Activated CD8-positive, alpha-beta T cell treated with anti-CD3 and anti-CD28 coated beads for 36 hours (primary cell): ENCODE measurements around the gene ZGRF1. TPM values are rescaled to one million over a fixed set of nuclear protein-coding genes. Genes with fewer than 3 reads are reported as not detected.

Source experiments
- ATAC-seq: fragments of 200-7000 bp; cut with Tn5 transposase; one replicate; pipeline ENCODE4 v1.10.0; 2021; ENCODE audit warnings: mild to moderate bottlenecking, moderate library complexity
- CTCF ChIA-PET: fragments of 350-600 bp; sonication (Branson Sonifier 250); formaldehyde crosslinking; loops from one replicate; lab custom pipeline; 2021; ENCODE audit warnings: antibody characterized with exemption; lab: Charles Lee
- POLR2A ChIA-PET: fragments of 350-600 bp; sonication (Branson Sonifier 250); formaldehyde crosslinking; loops from one replicate; lab custom pipeline; 2021; ENCODE audit warnings: antibody characterized with exemption; lab: Charles Lee
- DNase-seq: peaks from one replicate; pipeline ENCODE4 v3.0.0-alpha.2; 2020
- H3K27ac Mint-ChIP-seq: one replicate; pipeline ENCODE4 v1.8.0; 2021; ENCODE audit warnings: mild to moderate bottlenecking, mixed read lengths
- H3K27me3 Mint-ChIP-seq: one replicate; pipeline ENCODE4 v1.8.0; 2021; ENCODE audit warnings: mixed read lengths
- H3K36me3 Mint-ChIP-seq: one replicate; pipeline ENCODE4 v1.8.0; 2021; ENCODE audit warnings: low read depth, mixed read lengths
- H3K4me1 Mint-ChIP-seq: one replicate; pipeline ENCODE4 v1.8.0; 2021; ENCODE audit warnings: low read depth, mixed read lengths
- H3K4me3 Mint-ChIP-seq: one replicate; pipeline ENCODE4 v1.8.0; 2021; ENCODE audit warnings: mild to moderate bottlenecking, moderate library complexity, mixed read lengths
- H3K9me3 Mint-ChIP-seq: one replicate; pipeline ENCODE4 v1.8.0; 2021; ENCODE audit warnings: mixed read lengths
- intact Hi-C: fragments of 100-400 bp; cut with micrococcal nuclease; formaldehyde crosslinking; loops from one replicate; pipeline ENCODE4 v1.10.0; 2022
- total RNA-seq, 2 experiments: library from RNA; stranded (reverse); gene quantifications; one replicate each; pipeline ENCODE4 v1.2.3, GENCODE V29; 2021
- TF ChIP-seq, protein P1 (sequence below): fragments of 200-600 bp; IDR thresholded peaks from one replicate; pipeline ENCODE4 v1.8.0; 2022; ENCODE audit warnings: antibody characterized with exemption, mild to moderate bottlenecking

The ZGRF1 gene
- total RNA-seq, 2 experiments from 2014 or later = 45.7 to 47.3 TPM

DNA sequence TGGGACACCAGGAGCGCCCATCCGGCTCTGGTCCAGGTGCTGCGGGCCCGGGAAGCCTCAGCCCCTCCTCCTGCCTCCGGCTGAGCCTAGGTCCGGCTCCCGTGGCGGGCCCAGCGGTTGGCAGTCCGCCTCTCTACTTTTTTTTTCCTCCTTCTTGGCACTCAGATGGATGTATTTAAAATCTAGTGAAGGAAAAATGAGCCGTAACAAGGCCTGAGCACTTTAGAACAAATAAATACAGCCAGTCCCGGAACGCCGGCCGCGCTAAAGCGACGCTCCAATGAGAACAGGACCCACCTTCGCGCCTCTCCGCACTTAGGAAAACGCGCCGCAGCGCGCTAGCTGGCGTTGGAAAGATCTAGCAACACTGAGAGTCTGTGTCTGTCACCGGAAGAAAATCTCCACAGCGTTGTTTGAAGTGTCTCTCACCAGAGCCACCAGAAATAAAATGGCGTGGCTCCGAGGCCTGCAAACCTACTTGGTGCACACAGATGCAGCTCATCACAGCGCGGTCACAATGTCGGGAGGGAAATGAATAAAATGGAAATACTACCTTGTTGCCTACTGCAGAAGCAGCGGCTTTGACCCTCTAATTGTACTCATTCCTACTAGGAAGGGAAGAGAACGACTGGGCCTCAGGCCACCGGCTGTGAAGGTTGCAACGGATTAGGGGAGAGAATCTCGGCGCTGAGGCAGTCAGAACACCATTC, 125.5 kb downstream of the ZGRF1 start:
- Mint-ChIP-seq H3K4me3 (no peak overlapping the region), H3K27ac (no peak overlapping the region), H3K4me1 (peaks cover 36% of the 10 kb centered on the region), H3K36me3 (peaks cover 10% of the 10 kb centered on the region), H3K27me3 (peaks cover 78% of the 10 kb centered on the region), H3K9me3 (peaks cover 6% of the 10 kb centered on the region)
- intact Hi-C loops = loop anchor here (10.0 kb wide), 1 partner anchor 1876 kb away; no protein-coding TSS in a partner anchor
- DNase-seq (peak; percentile 14), ATAC-seq (no peak)
- ChIA-PET POLR2A (no interaction called here), CTCF (interaction anchor here (1.0 to 5.8 kb wide), 3 partner anchors 11 to 412 kb away, joined by 6 to 65 read pairs (median 6); no protein-coding TSS in a partner anchor)
- TF ChIP-seq, protein P1, sequence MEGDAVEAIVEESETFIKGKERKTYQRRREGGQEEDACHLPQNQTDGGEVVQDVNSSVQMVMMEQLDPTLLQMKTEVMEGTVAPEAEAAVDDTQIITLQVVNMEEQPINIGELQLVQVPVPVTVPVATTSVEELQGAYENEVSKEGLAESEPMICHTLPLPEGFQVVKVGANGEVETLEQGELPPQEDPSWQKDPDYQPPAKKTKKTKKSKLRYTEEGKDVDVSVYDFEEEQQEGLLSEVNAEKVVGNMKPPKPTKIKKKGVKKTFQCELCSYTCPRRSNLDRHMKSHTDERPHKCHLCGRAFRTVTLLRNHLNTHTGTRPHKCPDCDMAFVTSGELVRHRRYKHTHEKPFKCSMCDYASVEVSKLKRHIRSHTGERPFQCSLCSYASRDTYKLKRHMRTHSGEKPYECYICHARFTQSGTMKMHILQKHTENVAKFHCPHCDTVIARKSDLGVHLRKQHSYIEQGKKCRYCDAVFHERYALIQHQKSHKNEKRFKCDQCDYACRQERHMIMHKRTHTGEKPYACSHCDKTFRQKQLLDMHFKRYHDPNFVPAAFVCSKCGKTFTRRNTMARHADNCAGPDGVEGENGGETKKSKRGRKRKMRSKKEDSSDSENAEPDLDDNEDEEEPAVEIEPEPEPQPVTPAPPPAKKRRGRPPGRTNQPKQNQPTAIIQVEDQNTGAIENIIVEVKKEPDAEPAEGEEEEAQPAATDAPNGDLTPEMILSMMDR = no peak

DNA sequence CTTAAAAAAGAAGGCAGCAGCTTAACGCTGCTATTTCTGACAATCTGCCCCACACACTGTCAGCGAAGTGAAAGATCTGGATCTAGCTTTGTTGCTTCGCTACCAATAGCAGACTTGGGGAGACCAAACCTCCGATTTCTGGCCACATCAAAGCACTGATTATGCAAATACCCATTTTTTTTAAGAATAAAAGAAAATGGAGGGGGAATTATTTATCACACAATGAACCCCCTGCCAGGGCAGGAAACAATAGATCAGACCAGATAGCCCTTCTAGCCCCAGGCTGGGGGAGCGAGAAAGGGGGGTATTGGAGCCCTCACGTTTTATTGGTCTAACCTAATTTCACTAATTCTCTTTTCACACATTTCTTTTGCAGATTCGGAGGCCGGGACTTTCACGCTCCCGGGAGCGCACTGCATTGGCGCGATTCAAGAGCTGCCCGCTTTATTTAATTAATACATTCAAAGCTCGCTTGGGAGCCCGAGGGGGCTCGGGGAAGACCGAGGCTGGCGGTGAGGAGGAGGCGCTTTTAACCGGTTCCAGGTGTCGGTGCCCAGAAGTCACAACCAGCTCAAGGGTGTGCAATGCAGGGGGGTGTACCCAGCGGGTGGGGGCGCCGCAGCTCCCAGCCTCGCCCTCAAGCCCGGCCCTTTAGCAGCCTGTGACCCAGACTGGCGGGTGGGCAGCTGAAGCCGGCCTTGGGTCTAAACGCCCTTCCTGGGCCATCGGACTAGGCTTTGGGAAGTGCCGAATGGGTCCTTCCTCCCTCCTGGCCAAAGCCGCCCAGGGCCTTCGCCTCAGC, 126.2 kb downstream of the ZGRF1 start:
- TF ChIP-seq, protein P1 = no peak
- Mint-ChIP-seq H3K9me3 (peaks cover 6% of the 10 kb centered on the region), H3K36me3 (peaks cover 10% of the 10 kb centered on the region), H3K27ac (no peak overlapping the region), H3K4me1 (peaks cover 35% of the 10 kb centered on the region), H3K27me3 (peaks cover 78% of the 10 kb centered on the region), H3K4me3 (no peak overlapping the region)
- CTCF ChIA-PET = interaction anchor here (1.0 to 5.8 kb wide), 3 partner anchors 12 to 411 kb away, joined by 6 to 65 read pairs (median 6); no protein-coding TSS in a partner anchor
- ATAC-seq (no peak), DNase-seq (peak; percentile 16)
- POLR2A ChIA-PET = no interaction called here
- intact Hi-C loops = loop anchor here (10.0 kb wide), 1 partner anchor 1876 kb away; no protein-coding TSS in a partner anchor

DNA sequence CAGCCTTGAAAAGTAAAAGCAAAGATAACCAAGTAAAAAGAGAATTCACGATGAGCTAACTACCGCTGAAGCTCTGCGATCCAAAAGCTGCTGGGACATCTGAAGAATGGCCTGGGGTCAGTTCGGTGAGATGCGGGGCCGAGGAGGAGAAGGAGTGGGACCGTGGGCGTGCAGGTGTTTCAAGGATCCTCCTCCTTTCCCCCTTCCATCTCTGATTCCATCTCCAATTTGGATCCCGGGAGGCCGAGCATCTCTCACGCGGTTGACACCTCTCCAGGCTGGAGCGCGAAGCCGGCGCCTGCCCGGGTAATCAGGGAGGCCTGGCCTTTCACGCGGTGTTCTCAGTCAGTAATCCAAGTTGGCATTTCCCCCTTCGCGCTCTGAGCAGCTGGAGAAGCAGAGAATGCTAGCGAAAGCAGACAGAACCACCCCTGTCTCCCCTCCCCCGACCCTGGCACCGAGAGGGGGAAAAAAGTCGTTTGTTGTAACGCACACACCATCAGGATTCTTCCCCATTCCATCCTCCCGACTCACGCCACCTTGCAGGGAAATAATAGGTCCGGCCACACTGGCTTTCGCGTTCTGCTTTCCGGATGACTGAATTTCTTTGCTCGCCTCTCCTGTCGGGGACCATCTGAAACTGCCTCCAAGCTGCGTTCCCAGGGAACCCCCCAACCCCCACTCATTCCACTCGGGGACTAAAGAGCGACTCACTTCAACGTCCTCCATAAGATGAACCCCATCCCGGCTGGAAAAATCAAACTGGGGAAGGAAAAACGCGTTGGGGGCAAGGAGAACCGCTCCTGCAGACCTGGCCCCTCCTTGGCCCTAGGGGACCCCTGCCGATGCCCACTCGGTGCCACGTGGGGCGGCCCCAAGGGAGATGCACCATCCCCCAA, 127.2 kb downstream of the ZGRF1 start:
- POLR2A ChIA-PET = no interaction called here
- TF ChIP-seq, protein P1 = no peak
- ATAC-seq (no peak), DNase-seq (peak; percentile 26)
- no peak overlapping the region for H3K27ac Mint-ChIP-seq
- intact Hi-C loops = loop anchor here (10.0 kb wide), 1 partner anchor 1875 kb away; no protein-coding TSS in a partner anchor
- peaks cover 74% of the 10 kb centered on the region for H3K27me3 Mint-ChIP-seq
- H3K36me3 Mint-ChIP-seq = peaks cover 8% of the 10 kb centered on the region
- CTCF ChIA-PET = interaction anchor here (0.8 to 5.8 kb wide), 4 partner anchors 8 to 409 kb away, joined by 3 to 65 read pairs (median 5); no protein-coding TSS in a partner anchor
- peak overlapping the region; percentile 7 for H3K4me3 Mint-ChIP-seq
- peaks cover 6% of the 10 kb centered on the region for H3K9me3 Mint-ChIP-seq
- H3K4me1 Mint-ChIP-seq = peaks cover 31% of the 10 kb centered on the region

DNA sequence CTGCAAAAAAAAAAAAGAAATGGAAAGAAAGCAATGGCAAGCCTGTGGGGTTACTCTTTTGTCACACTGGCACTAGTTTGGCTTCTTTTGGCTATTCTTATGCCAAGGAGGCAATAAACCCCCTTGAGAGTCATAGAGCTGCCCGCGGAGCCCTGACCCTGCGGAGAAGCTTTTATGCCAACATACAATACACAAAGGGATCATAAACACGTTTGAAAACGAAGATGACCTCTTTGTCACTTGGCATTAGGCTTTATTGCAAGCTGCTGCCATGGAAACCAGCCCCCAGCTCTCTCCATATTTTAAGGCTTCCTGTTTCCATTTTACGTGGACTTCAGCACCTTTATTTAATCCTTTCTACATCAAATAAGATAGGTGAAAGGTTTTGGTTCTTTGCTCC, 128.4 kb downstream of the ZGRF1 start:
- TF ChIP-seq, protein P1 = no peak
- ATAC-seq (no peak), DNase-seq (no peak)
- intact Hi-C loops = no loop called here
- ChIA-PET CTCF (interaction anchor here (1.5 to 5.8 kb wide), 2 partner anchors 14 to 408 kb away, joined by 4 to 65 read pairs; no protein-coding TSS in a partner anchor), POLR2A (no interaction called here)
- Mint-ChIP-seq H3K4me3 (no peak overlapping the region), H3K4me1 (peaks cover 23% of the 10 kb centered on the region), H3K27me3 (peaks cover 70% of the 10 kb centered on the region), H3K9me3 (peaks cover 6% of the 10 kb centered on the region), H3K27ac (no peak overlapping the region), H3K36me3 (peaks cover 8% of the 10 kb centered on the region)
